BJ (cell line): Measurements from ENCODE around the gene ANO2. TPM values are rescaled to one million over a fixed set of nuclear protein-coding genes. Genes with fewer than 3 reads are reported as not detected.

Experiments
- CTCF ChIA-PET: fragments of 350-600 bp; formaldehyde crosslinking; extraction: SDS; loops from one replicate; lab custom pipeline; 2021; ENCODE audit warnings: antibody characterized with exemption, inconsistent platforms; lab: Yijun Ruan, JAX
- POLR2A ChIA-PET: fragments of 300-600 bp; sonication (Branson Sonifier 250); formaldehyde crosslinking; extraction: SDS; loops from one replicate; lab custom pipeline; 2021; ENCODE audit warnings: antibody characterized with exemption; lab: Charles Lee
- DNase-seq: peaks from one replicate; pipeline ENCODE4 v3.0.0-alpha.2; 2011; ENCODE audit warnings: low read depth
- H3K27me3 ChIP-seq: 2 replicates; pipeline ENCODE4 v1.6.0; 2011; ENCODE audit warnings: low read length; ENCODE audit not compliant: control insufficient read depth, insufficient read depth
- H3K36me3 ChIP-seq: 2 replicates; pipeline ENCODE4 v1.5.1; 2011; ENCODE audit warnings: low read length; ENCODE audit not compliant: control insufficient read depth, insufficient read depth
- H3K4me3 ChIP-seq: 2 replicates; pipeline ENCODE4 v1.5.1; 2011; ENCODE audit warnings: low read depth, mild to moderate bottlenecking, control low read depth, low read length
- CTCF ChIP-seq: IDR thresholded peaks from 2 replicates; pipeline ENCODE4 v1.5.1; 2011; ENCODE audit warnings: low read depth, mild to moderate bottlenecking, control low read depth, inconsistent platforms, low read length, moderate library complexity; ENCODE audit not compliant: insufficient read depth
- polyA plus RNA-seq: library from polyadenylated mRNA; depleted of rRNA; stranded (reverse); fragments of >200 nt; gene quantifications from 2 replicates; pipeline ENCODE4 v1.2.3, GENCODE V29; 2011

The ANO2 gene
- polyA plus RNA-seq, 1 experiment: 0.10 TPM

GRCh38 chr12:5584412-5585175, 360.5 kb downstream of the ANO2 start:
- POLR2A ChIA-PET: no interaction called here
- Histone ChIP-seq H3K27me3 (no peaks in the 10 kb centered on the region), H3K36me3 (no peaks in the 10 kb centered on the region), H3K4me3 (no peak overlapping the region)
- CTCF ChIA-PET: interaction anchor here (1.0 kb wide), 1 partner anchor 64 kb away, joined by 4 read pairs; no protein-coding TSS in a partner anchor
- DNase-seq: no peak
- no peak for TF ChIP-seq CTCF

GRCh38 chr12:5582541-5582940, 362.5 kb downstream of the ANO2 start:
- POLR2A ChIA-PET: no interaction called here
- DNase-seq: no peak
- Histone ChIP-seq H3K4me3 (no peak overlapping the region), H3K27me3 (no peaks in the 10 kb centered on the region), H3K36me3 (no peaks in the 10 kb centered on the region)
- CTCF ChIA-PET: no interaction called here
- no peak for TF ChIP-seq CTCF

- no peak overlapping the region for H3K4me3 ChIP-seq
- H3K36me3 ChIP-seq: no peaks in the 10 kb centered on the region
- no peak for DNase-seq
- no peak for TF ChIP-seq CTCF
- no peaks in the 10 kb centered on the region for H3K27me3 ChIP-seq
- ChIA-PET CTCF (interaction anchor here (0.7 kb wide), 1 partner anchor 1064 kb away, joined by 3 read pairs; no protein-coding TSS in a partner anchor), POLR2A (interaction anchor here (0.6 kb wide), 1 partner anchor 16 kb away, joined by 3 read pairs; no protein-coding TSS in a partner anchor)
Measured at GRCh38 chr12:5582018-5582417, 363.0 kb downstream of the ANO2 start.

GRCh38 chr12:5581616-5582015, 363.4 kb downstream of the ANO2 start:
- CTCF ChIA-PET: interaction anchor here (0.7 kb wide), 1 partner anchor 1063 kb away, joined by 3 read pairs; no protein-coding TSS in a partner anchor

More at GRCh38 chr12:5581616-5582015, 363.4 kb downstream of the ANO2 start:
- no peak for DNase-seq
- POLR2A ChIA-PET: interaction anchor here (0.6 kb wide), 1 partner anchor 15 kb away, joined by 3 read pairs; no protein-coding TSS in a partner anchor
- Histone ChIP-seq H3K36me3 (no peaks in the 10 kb centered on the region), H3K4me3 (no peak overlapping the region), H3K27me3 (no peaks in the 10 kb centered on the region)
- no peak for TF ChIP-seq CTCF
